Thoracic aorta endothelial cell (primary cell): ENCODE results near the gene MOAP1. TPM values are rescaled to one million over a fixed set of nuclear protein-coding genes. Genes with fewer than 3 reads are reported as not detected.

ENCODE experiments used
- total RNA-seq: library from RNA; depleted of rRNA; stranded (reverse); fragments of >200 nt; gene quantifications from 2 replicates; pipeline ENCODE4 v1.2.3, GENCODE V29; 2012

The MOAP1 gene
- 14.6 and 15.7 TPM in 2 replicates for total RNA-seq

GRCh38 chr14:93184391-93185348 lies at the start of gene MOAP1, which contains the start of gene LYSET:
Gene MOAP1 (minus strand): TSS chr14:93184897. CDS start chr14:93184242, 655 bp downstream.
Gene LYSET (plus strand): TSS chr14:93185317. CDS start chr14:93185406, 89 bp downstream.

DNA sequence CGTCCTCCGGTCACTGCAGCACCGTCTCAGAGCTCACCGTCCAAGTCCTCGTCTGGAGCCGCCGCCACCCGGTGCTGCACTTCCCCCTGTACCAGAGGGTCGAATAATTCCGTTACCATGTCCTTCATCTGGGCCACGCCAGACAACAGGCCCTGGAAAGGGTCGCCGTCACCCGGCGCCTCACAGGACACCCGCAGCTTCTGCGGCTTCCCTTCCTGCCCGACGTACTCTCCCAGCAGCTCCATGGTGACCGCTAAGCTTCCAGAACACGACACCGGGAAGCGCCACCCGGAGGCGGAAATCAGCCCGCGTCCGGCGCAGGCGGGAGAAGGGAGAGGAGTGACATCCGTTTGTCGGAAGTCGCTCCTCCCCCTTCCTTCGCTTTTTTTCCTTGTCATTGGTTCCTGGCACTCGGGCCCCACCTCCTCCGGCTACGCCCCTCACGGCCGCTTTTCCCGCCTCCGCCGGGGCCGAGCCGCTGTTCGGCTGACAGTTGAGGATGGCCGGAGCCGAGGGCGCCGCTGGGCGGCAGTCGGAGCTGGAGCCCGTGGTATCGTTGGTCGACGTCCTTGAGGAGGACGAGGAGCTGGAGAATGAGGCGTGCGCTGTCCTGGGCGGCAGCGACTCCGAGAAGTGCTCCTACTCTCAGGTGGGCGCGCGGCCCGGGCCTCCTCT lies 22.2 kb upstream of the MOAP1 start, which contains the start of the genes GON7 and UBR7:
Gene GON7 (minus strand): TSS at position 273 of the 675 bp plus-strand sequence. CDS start 28 bp downstream, at position 245.
Gene UBR7 (plus strand): TSS at position 464 of the 675 bp plus-strand sequence. CDS start 36 bp downstream, at position 500.

Other genes with a start within 250 kb of the MOAP1 start
- gene ITPK1, start 69.0 kb downstream of the MOAP1 start, total RNA-seq, result 20.7 and 34.9 TPM in 2 replicates
- gene LYSET, start 420 bp upstream of the MOAP1 start, total RNA-seq, result 14.4 and 14.8 TPM in 2 replicates
- gene GON7, start 22.2 kb upstream of the MOAP1 start, total RNA-seq, result 26.4 and 29.5 TPM in 2 replicates
- 38.0 and 44.4 TPM in 2 replicates for gene UBR7, start 22.4 kb upstream of the MOAP1 start, total RNA-seq
- gene BTBD7, start 148.1 kb upstream of the MOAP1 start, total RNA-seq, result 50.5 and 55.3 TPM in 2 replicates
- not detected in 2 replicates for gene COX8C, start 162.3 kb upstream of the MOAP1 start, total RNA-seq
- gene UNC79, start 246.0 kb upstream of the MOAP1 start, total RNA-seq, result under 0.01 TPM in 1 of 2 replicates, not detected in the other